ENCODE measurements around the gene FBXL7.

- TF ChIP-seq CTCF (conservative IDR thresholded peaks at IDR 0.05) (no peak), ZFX (IDR thresholded peaks at IDR 0.05) (no peak)
These were observed 480.9 kb downstream of the FBXL7 start for GRCh38 chr5:15980835-15981234.

Measured in C4-2B (cell line).